Osteoblast (primary cell): Measurements from ENCODE around the gene VARS1. TPM values are rescaled to one million over a fixed set of nuclear protein-coding genes. Genes with fewer than 3 reads are reported as not detected.

Experiments
- DNase-seq: peaks from one replicate; pipeline ENCODE4 v3.0.0; 2011; ENCODE audit warnings: low spot score, mixed read lengths; ENCODE audit not compliant: insufficient read length; ENCODE audit errors: missing footprints
- H2AFZ ChIP-seq: 2 replicates; pipeline ENCODE4 v1.6.0; 2011; ENCODE audit warnings: mild to moderate bottlenecking, low read length
- H3K27ac ChIP-seq: 2 replicates; pipeline ENCODE4 v1.5.1; 2011; ENCODE audit warnings: mild to moderate bottlenecking, low read depth, low read length, moderate library complexity
- H3K27me3 ChIP-seq: 2 replicates; pipeline ENCODE4 v1.6.0; 2012; ENCODE audit warnings: mild to moderate bottlenecking, control low read depth, inconsistent platforms, low read length, moderate library complexity; ENCODE audit not compliant: insufficient read depth
- H3K36me3 ChIP-seq: 2 replicates; pipeline ENCODE4 v1.5.1; 2011; ENCODE audit warnings: mild to moderate bottlenecking, low read length, control low read depth, moderate library complexity; ENCODE audit not compliant: insufficient read depth
- H3K4me1 ChIP-seq: 2 replicates; pipeline ENCODE4 v1.5.1; 2011; ENCODE audit warnings: mild to moderate bottlenecking, low read length, control low read depth, moderate library complexity; ENCODE audit not compliant: insufficient read depth
- H3K4me2 ChIP-seq: 2 replicates; pipeline ENCODE4 v1.6.0; 2011; ENCODE audit warnings: mild to moderate bottlenecking, low read length; ENCODE audit not compliant: insufficient read depth
- H3K4me3 ChIP-seq: fragments of 200-600 bp; sonication (generic); 3 replicates; pipeline ENCODE4 v1.5.1; 2012; ENCODE audit warnings: mild to moderate bottlenecking, low read length, inconsistent platforms; ENCODE audit not compliant: insufficient read depth
- H3K79me2 ChIP-seq: 2 replicates; pipeline ENCODE4 v1.6.0; 2012; ENCODE audit warnings: mild to moderate bottlenecking, low read length, control low read depth, inconsistent platforms; ENCODE audit not compliant: insufficient read depth
- H3K9me3 ChIP-seq: 2 replicates; pipeline ENCODE4 v1.5.1; 2011; ENCODE audit warnings: low read depth, low read length, control low read depth
- H4K20me1 ChIP-seq: 2 replicates; pipeline ENCODE4 v1.6.0; 2012; ENCODE audit warnings: mild to moderate bottlenecking, low read length, control low read depth; ENCODE audit not compliant: insufficient read depth
- CTCF ChIP-seq: IDR thresholded peaks from 2 replicates; pipeline ENCODE4 v1.5.1; 2011; ENCODE audit warnings: mild to moderate bottlenecking, low read depth, low read length, moderate library complexity; ENCODE audit errors: extremely low read depth
- total RNA-seq: library from RNA; depleted of rRNA; stranded (reverse); fragments of >200 nt; gene quantifications from 2 replicates; pipeline ENCODE4 v1.2.3, GENCODE V29; 2012

VARS1 gene
- total RNA-seq, 1 donor = 42.0 TPM

- Histone ChIP-seq H4K20me1 (peaks cover 12% of the 10 kb centered on the region), H3K9me3 (no peaks in the 10 kb centered on the region), H3K36me3 (peaks cover under 1% of the 10 kb centered on the region), H3K79me2 (peaks cover 42% of the 10 kb centered on the region), H3K4me3 (peak overlapping the region; percentile 80), H3K4me2 (peak overlapping the region; percentile 98), H3K27me3 (no peaks in the 10 kb centered on the region), H3K4me1 (peaks cover 20% of the 10 kb centered on the region), H3K27ac (peak overlapping the region; percentile 58), H2AFZ (no peak overlapping the region)
- no peak for DNase-seq
- no peak for TF ChIP-seq CTCF
These were observed 35.4 kb upstream of the VARS1 start for GRCh38 chr6:31830886-31831335.

- Histone ChIP-seq H3K27ac (peak overlapping the region; percentile 48), H3K79me2 (peaks cover 30% of the 10 kb centered on the region), H3K9me3 (no peaks in the 10 kb centered on the region), H3K4me3 (peak overlapping the region; percentile 80), H3K27me3 (no peaks in the 10 kb centered on the region), H3K4me1 (peaks cover 17% of the 10 kb centered on the region), H3K36me3 (no peaks in the 10 kb centered on the region), H4K20me1 (peaks cover 7% of the 10 kb centered on the region), H2AFZ (peak overlapping the region; percentile 47), H3K4me2 (peak overlapping the region; percentile 98)
- peak; percentile 88 for DNase-seq
- TF ChIP-seq CTCF = peak; percentile 44
These were observed 34.2 kb upstream of the VARS1 start for GRCh38 chr6:31829633-31830283.

GRCh38 chr6:31827286-31828079, 31.9 kb upstream of the VARS1 start, which contains the start of gene HSPA1B:
HSPA1B (plus strand) TSS chr6:31827738; CDS start chr6:31827951, 213 bp downstream.
- H3K4me3 ChIP-seq = peak within 1 kb of the TSS; percentile 77
- peaks cover 7% of the 10 kb centered on the region for H4K20me1 ChIP-seq
- H3K79me2 ChIP-seq = peaks cover 24% of the 10 kb centered on the region

More at GRCh38 chr6:31827286-31828079, 31.9 kb upstream of the VARS1 start, which contains the start of gene HSPA1B:
- Histone ChIP-seq H3K27ac (peak within 1 kb of the TSS; percentile 77), H3K4me1 (peaks cover 19% of the 10 kb centered on the region), H3K27me3 (no peaks in the 10 kb centered on the region), H3K36me3 (no peaks in the 10 kb centered on the region), H3K4me2 (peak within 1 kb of the TSS; percentile 86), H3K9me3 (no peaks in the 10 kb centered on the region), H2AFZ (peak within 1 kb of the TSS; percentile 68)
- TF ChIP-seq CTCF = no peak
- peak; percentile 99 for DNase-seq
